Muscle of arm (tissue), 12 donors: ENCODE results near the gene CCR7. TPM values are rescaled to one million over a fixed set of nuclear protein-coding genes. Genes with fewer than 3 reads are reported as not detected.

Experiments used
- DNase-seq: peaks from one replicate; pipeline ENCODE4 v3.0.0-alpha.2; 2013
- polyA plus RNA-seq, 12 donors: library from polyadenylated mRNA; unstranded; fragments of 120-200 nt; gene quantifications; one replicate each; pipeline ENCODE4 v1.2.1, GENCODE V29; 2013; ENCODE audit not compliant: insufficient read length in 12 of 12

CCR7 gene
- polyA plus RNA-seq, 12 donors, result 0.18 to 3.5 (median 0.55) TPM; not detected in 2

GRCh38 chr17:40562838-40563219 lies 2.4 kb downstream of the CCR7 start:
- no peak for DNase-seq

GRCh38 chr17:40561871-40562611 lies 3.2 kb downstream of the CCR7 start:
- no peak for DNase-seq

GRCh38 chr17:40561294-40561870 lies 3.9 kb downstream of the CCR7 start:
- no peak for DNase-seq

GRCh38 chr17:40560592-40561293 lies 4.5 kb downstream of the CCR7 start:
- DNase-seq, result no peak

- DNase-seq, result peak; percentile 93
Measured at GRCh38 chr17:40559954-40560591, 5.2 kb downstream of the CCR7 start.

GRCh38 chr17:40559564-40559916 lies 5.7 kb downstream of the CCR7 start:
- DNase-seq, result no peak

GRCh38 chr17:40558890-40559563 lies 6.2 kb downstream of the CCR7 start:
- no peak for DNase-seq

- DNase-seq, result no peak
Measured at GRCh38 chr17:40558300-40558889, 6.9 kb downstream of the CCR7 start.

- DNase-seq, result peak; percentile 74
Measured at GRCh38 chr17:40557531-40558299, 7.6 kb downstream of the CCR7 start.

- peak; percentile 68 for DNase-seq
Measured at GRCh38 chr17:40556884-40557414, 8.3 kb downstream of the CCR7 start.

GRCh38 chr17:40556198-40556661 lies 9.0 kb downstream of the CCR7 start:
- DNase-seq, result no peak

- no peak for DNase-seq
Measured at GRCh38 chr17:40555296-40556190, 9.7 kb downstream of the CCR7 start.

GRCh38 chr17:40554646-40555295 lies 10.5 kb downstream of the CCR7 start:
- no peak for DNase-seq

- no peak for DNase-seq
Measured at GRCh38 chr17:40553694-40554534, 11.4 kb downstream of the CCR7 start.

GRCh38 chr17:40552806-40553693 lies 12.2 kb downstream of the CCR7 start:
- no peak for DNase-seq

- no peak for DNase-seq
Measured at GRCh38 chr17:40551879-40552768, 13.1 kb downstream of the CCR7 start.
